Stimulated activated CD4-positive, alpha-beta T cell treated with anti-CD3 and anti-CD28 coated beads, Interleukin-4, amount 100 ng/mL, for 4 hours (primary cell): ENCODE results near the gene CTNNA3.

ENCODE experiments used
- DNase-seq, 2 experiments: peaks; one replicate each; pipeline ENCODE4 v3.0.0-alpha.2; 2020

CTNNA3 gene

DNA sequence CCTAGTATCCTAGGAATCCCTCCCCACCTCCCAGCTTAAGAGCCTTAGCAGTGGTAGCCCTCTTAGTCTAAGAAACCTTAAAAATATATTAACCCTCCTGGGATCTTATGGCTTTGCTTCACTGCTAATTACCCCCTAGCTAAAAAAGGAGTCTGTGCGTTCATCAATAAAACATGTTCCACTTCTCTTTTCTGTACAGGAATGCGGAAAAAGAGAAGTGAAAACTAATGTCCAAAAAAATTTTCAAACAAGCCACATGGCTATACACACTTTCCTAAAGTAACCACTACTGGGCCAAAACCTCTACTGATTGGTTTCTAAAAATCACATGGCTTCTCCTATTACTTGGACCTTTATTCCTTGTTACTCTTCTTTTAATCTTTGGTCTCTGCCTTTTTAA is 1437.3 kb downstream of the CTNNA3 start:
- DNase-seq: no peak

DNA sequence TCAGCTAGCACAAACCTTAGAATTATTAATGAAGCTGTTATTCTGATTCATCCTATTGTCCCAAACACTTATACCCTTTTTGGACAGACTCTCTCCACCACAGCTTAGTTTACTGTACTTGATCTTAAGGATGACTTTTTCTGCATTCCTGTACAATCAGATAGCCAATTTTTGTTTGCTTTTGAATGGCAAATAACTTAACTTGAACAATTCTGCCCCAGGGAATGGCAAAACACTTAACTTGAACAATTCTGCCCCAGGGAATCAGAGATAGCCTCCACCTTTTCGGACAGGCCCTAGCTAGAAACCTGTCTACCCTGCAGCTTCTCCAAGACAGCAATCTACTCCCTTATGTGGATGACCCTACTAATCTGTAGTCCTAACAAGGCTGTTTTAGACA is 1438.2 kb downstream of the CTNNA3 start:
- DNase-seq: no peak

DNA sequence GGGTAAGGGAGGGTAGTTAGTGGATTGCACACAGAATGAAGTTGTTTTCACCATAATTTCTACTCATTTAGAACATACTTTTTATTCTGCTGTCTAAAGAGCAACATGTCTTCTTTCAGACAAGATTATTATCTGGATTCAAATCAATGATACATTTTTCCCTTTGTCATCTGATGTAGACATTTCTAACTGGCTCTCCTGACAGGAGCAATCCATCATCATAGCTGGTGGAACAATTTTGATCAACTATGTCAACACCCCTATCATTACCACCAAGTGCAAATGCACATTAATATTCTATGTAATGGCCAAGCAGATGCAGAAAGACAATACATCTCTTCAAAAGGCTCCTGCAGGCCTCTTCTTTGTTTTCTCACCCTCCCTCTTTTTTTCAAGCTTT is 1443.0 kb downstream of the CTNNA3 start:
- no peak for DNase-seq

DNA sequence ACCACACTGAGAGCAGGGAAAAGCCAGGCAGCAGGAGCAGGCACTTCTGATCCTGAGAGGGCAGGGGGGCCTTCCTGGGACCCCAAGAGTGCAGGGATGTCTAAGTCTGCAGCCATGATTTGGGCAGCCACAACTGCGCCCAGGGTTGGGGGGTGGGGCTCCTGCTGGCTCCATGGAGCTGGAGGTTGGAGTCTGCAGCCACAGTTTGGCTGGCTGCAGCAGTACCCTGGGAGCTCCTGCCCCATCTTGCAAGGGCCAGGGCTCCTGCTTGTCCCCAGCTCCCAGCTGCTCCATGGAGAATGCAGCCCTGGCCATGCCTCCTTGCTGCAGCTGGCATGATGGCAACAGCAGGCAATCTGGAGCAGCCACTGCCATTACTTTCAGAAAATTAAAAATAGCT is 1449.8 kb downstream of the CTNNA3 start:
- no peak for DNase-seq

GRCh38 chr10:66244953-66245352 is 1451.0 kb downstream of the CTNNA3 start:
- DNase-seq: no peak

GRCh38 chr10:66242885-66243284 is 1453.1 kb downstream of the CTNNA3 start:
- DNase-seq: no peak

DNA sequence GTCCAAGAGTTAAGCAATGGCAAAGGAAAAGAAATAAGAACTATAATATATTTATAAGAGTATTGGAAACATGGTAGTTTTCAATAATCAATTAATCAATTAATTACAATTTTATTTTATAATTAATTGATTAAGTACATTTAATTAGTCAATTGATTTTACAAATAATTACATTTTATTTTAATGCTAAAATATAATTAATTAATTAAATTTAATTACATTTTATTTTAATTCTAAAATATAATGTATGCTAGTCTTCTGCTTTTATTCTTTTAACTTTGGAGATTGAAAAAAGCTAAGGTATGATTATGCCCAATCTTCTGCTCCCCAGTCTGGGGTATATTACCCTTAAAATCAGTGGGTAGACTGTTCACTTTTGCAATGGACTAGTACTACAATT is 1456.9 kb downstream of the CTNNA3 start:
- DNase-seq: no peak

GRCh38 chr10:66238343-66238742 is 1457.7 kb downstream of the CTNNA3 start:
- no peak for DNase-seq

DNA sequence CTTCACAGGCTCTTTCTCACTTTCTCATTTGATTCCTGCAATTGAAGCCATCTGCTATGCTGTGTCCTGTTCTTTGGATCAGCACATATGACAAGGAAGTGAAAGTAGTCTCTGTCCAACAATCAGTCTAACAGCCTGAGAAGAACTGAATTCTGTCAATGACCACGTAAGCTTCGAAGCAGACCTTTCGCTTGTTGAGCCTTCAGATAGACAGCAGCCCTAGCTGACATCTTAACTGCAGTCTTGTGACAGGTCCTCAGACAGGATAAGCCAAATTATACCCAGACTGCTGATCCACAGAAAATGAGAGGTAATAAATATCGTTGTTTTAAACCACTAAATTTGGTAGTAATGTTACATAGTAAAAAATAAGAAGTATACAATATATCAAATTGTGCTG is 1461.1 kb downstream of the CTNNA3 start:
- no peak for DNase-seq

DNA sequence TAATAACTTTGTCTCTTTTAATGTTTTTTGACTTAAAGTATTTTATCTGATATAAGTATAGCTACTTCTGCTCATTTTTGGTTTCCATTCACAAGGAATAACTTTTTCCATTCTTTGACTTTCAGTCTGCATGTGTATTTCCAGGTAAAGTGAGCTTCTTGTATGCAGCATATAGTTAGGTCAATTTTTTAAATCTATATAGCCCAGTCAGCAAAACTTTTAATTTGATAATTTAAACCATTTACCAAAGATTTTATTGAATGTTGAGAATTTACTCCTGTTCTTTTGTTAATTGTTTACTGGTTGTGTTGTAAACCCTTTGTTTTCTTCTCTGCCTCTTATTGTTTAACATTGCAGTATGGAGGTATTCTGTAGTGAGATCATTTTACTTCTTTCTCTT is 1467.1 kb downstream of the CTNNA3 start:
- DNase-seq: no peak

- DNase-seq: no peak
These were observed 1472.3 kb downstream of the CTNNA3 start for GRCh38 chr10:66223656-66224055.

- DNase-seq: no peak
These were observed 1473.4 kb downstream of the CTNNA3 start for GRCh38 chr10:66222462-66223046.

- DNase-seq: no peak
These were observed 1476.9 kb downstream of the CTNNA3 start for GRCh38 chr10:66218981-66219587.

DNA sequence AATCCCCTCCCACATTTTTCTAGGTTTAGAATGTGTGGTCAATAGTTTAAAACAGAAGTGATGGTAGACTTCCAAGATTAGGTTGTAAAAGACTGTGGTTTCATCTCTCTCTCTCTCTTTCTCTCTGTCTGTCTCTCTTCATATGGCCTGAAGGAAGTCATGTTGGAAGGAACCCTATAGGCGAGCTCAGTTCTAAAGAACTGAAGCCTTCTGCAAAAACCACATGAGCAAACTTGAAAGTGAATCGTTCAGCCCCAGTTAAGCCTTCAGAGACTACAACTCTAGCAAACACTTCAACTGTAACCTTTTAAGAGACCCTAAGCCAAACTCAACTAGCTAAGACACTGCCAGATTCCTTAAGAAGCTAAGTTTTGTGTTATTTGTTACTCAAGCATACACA is 1477.7 kb downstream of the CTNNA3 start:
- DNase-seq: no peak

- DNase-seq: no peak
These were observed 1480.1 kb downstream of the CTNNA3 start for GRCh38 chr10:66215920-66216319.

DNA sequence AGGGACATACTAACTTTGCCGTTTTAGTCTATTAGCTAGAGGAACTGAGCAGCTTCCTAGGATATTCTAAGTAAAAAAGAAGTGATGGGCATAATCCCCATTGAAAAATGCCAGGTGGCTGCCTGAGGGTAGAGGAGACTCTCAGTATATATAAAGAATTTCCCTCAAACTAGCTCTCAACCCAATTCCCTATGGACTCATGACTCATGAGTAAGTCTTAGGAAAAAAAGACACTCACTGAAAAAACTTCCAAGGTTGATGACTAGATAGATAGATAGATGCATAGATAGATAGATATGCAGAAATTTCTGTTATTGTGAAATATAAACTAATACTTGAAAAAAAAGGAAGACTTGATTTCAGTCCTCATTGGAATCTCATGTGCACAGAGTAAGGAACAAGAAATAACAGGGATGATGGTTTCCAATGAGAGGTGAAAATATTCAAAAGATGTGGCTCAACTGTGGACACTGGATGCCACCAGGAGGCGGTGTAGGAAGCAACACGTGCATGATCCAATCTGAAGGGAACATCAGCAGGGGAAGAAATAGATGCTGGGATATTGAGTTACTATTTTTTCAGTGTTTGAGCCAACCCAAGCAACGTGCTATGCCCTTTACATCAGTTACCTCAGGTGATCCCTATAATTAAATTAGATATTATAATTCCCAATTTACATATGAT is 1481.1 kb downstream of the CTNNA3 start:
- DNase-seq: no peak

GRCh38 chr10:66209025-66209424 is 1487.0 kb downstream of the CTNNA3 start:
- DNase-seq: no peak

DNA sequence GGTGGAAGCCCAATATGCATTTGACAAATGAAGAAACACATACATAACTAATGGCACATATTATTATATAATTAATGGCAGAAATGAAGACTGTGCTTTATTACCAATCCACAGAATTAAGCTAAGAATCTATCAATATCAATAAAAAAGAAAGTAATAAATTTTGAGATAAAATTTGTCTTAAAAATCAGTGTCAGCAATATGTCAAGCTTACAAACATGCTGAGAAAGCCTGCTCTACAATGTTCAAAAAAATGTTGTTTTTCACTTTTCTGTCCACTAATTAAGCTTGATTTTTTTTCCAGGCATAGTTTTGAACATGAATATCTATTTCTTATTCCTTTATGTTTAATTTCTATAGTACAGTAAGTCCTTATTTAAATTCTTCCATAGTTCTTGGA is 1491.2 kb downstream of the CTNNA3 start:
- DNase-seq: no peak

DNA sequence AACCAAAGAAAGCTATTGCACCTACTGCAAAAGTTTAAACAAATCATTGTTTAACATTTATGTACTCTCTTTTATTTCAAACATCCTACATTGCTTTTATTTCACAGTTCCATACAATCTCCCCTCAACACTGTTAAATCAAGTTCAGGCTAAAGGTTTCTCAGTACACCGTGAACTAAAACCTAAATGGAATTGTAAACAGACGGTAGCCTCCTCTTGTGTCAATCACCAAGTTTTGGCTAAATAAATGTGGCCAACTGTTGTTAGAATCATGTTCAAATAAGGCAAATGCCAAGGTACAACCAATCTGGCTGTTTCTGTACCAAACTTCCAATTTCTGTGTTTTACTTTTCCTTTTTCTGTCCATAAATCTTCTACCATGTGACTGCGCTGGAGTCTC is 1493.9 kb downstream of the CTNNA3 start:
- no peak for DNase-seq

GRCh38 chr10:66192162-66192831 is 1503.7 kb downstream of the CTNNA3 start:
- no peak for DNase-seq

- DNase-seq: no peak
These were observed 1505.6 kb downstream of the CTNNA3 start for GRCh38 chr10:66190413-66190812.

DNA sequence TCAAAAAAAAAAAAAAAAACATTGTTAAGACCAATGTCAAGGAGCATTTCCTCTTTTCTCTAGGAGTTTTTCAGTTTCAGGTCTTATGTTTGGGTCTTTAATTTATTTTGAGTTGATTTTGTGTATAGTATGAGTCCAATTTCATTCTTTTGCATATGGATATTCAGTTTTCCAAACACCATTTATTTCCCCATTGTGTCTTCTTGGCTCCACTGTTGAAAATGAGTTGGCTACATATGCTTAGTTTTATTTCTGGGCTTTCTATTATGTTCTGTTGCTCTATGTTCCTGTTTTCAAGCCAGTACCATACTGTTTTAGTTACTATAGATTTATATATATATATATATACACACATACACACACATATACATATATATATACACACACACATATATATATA is 1506.7 kb downstream of the CTNNA3 start:
- DNase-seq: no peak

- DNase-seq: no peak
These were observed 1508.8 kb downstream of the CTNNA3 start for GRCh38 chr10:66187053-66187733.

- DNase-seq: no peak
These were observed 1513.0 kb downstream of the CTNNA3 start for GRCh38 chr10:66183028-66183427.
